Neural cell (in vitro differentiated cells): ENCODE measurements around the gene POU3F1. TPM values are rescaled to one million over a fixed set of nuclear protein-coding genes. Genes with fewer than 3 reads are reported as not detected.

Source experiments
- H2AFZ ChIP-seq: fragments of 200-600, 300-800 bp; sonication (generic), shearing (Covaris generic); 2 replicates; pipeline ENCODE4 v1.6.0; 2014; ENCODE audit warnings: low read depth, mild to moderate bottlenecking, antibody characterized with exemption, low read length, moderate library complexity
- H3F3A ChIP-seq: fragments of 200-600 bp; shearing (Covaris generic); 2 replicates; pipeline ENCODE4 v1.6.1; 2016; ENCODE audit warnings: mild to moderate bottlenecking, moderate library complexity, mixed read lengths, antibody characterized with exemption, low read length; ENCODE audit not compliant: insufficient read depth, poor library complexity, severe bottlenecking
- H3K27ac ChIP-seq: fragments of 200-600, 300-800 bp; sonication (generic), shearing (Covaris generic); 2 replicates; pipeline ENCODE4 v1.5.1; 2014; ENCODE audit warnings: mild to moderate bottlenecking, low read length, moderate library complexity
- H3K27me3 ChIP-seq: fragments of 300-800, 200-600 bp; sonication (generic), shearing (Covaris generic); 2 replicates; pipeline ENCODE4 v1.6.0; 2014; ENCODE audit warnings: mild to moderate bottlenecking, low read depth, low read length, moderate library complexity; ENCODE audit not compliant: insufficient read depth
- H3K36me3 ChIP-seq: fragments of 300-800, 200-600 bp; sonication (generic), shearing (Covaris generic); 2 replicates; pipeline ENCODE4 v1.5.1; 2014; ENCODE audit warnings: mild to moderate bottlenecking, antibody characterized with exemption, low read length, moderate library complexity; ENCODE audit not compliant: insufficient read depth
- H3K4me2 ChIP-seq: fragments of 300-800, 200-600 bp; sonication (generic), shearing (Covaris generic); 2 replicates; pipeline ENCODE4 v1.6.0; 2014; ENCODE audit warnings: mild to moderate bottlenecking, low read length
- H3K4me3 ChIP-seq: fragments of 300-800, 200-600 bp; sonication (generic), shearing (Covaris generic); 2 replicates; pipeline ENCODE4 v1.5.1; 2014; ENCODE audit warnings: mild to moderate bottlenecking, low read length, moderate library complexity
- H3K79me2 ChIP-seq: fragments of 200-600 bp; shearing (Covaris generic); replicated peaks from 2 replicates; pipeline ENCODE4 v1.6.0; 2014; ENCODE audit warnings: mild to moderate bottlenecking, low read length, moderate library complexity; ENCODE audit not compliant: insufficient read depth
- H3K9ac ChIP-seq: fragments of 300-800, 200-600 bp; sonication (generic), shearing (Covaris generic); 2 replicates; pipeline ENCODE4 v1.6.1; 2016; ENCODE audit warnings: mild to moderate bottlenecking, low read length, mixed read lengths
- H3K9me2 ChIP-seq: fragments of 200-600 bp; shearing (Covaris generic); 2 replicates; pipeline ENCODE4 v1.6.1; 2016; ENCODE audit warnings: mild to moderate bottlenecking, low read length, mixed read lengths; ENCODE audit not compliant: insufficient read depth
- H3K9me3 ChIP-seq: fragments of 200-600, 300-800 bp; sonication (generic), shearing (Covaris generic); 2 replicates; pipeline ENCODE4 v1.6.1; 2016; ENCODE audit warnings: mild to moderate bottlenecking, mixed run types, low read length, moderate library complexity, mixed read lengths
- H4K20me1 ChIP-seq: fragments of 200-600 bp; shearing (Covaris generic); 2 replicates; pipeline ENCODE4 v1.6.1; 2016; ENCODE audit warnings: mild to moderate bottlenecking, mixed run types; ENCODE audit not compliant: insufficient read depth
- CTCF ChIP-seq: fragments of 450-650 bp; IDR thresholded peaks from 2 replicates; pipeline ENCODE4 v1.5.1; 2014; ENCODE audit warnings: antibody characterized with exemption, mild to moderate bottlenecking, moderate library complexity; ENCODE audit not compliant: poor library complexity, severe bottlenecking
- EP300 ChIP-seq: fragments of 450-650 bp; conservative IDR thresholded peaks from 2 replicates; pipeline ENCODE4 v1.6.1; 2014; ENCODE audit warnings: antibody characterized with exemption, mild to moderate bottlenecking, moderate library complexity; ENCODE audit not compliant: poor library complexity, severe bottlenecking
- EZH2 ChIP-seq: fragments of 200-600, 300-800 bp; shearing (Covaris generic), sonication (generic); IDR thresholded peaks from 2 replicates; pipeline ENCODE4 v1.6.1; 2014; ENCODE audit warnings: antibody characterized with exemption, low read length, borderline replicate concordance, mild to moderate bottlenecking; ENCODE audit not compliant: insufficient read depth, poor library complexity, severe bottlenecking
- MXI1 ChIP-seq: fragments of 450-650 bp; conservative IDR thresholded peaks from 2 replicates; pipeline ENCODE4 v1.6.1; 2014; ENCODE audit warnings: antibody characterized with exemption, mild to moderate bottlenecking; ENCODE audit not compliant: poor library complexity, severe bottlenecking
- RAD21 ChIP-seq: fragments of 450-650 bp; conservative IDR thresholded peaks from 2 replicates; pipeline ENCODE4 v1.6.1; 2014; ENCODE audit warnings: antibody characterized with exemption, mild to moderate bottlenecking, moderate library complexity
- REST ChIP-seq: IDR thresholded peaks from 2 replicates; pipeline ENCODE4 v1.6.1; 2012; ENCODE audit warnings: borderline replicate concordance
- SMC3 ChIP-seq: fragments of 450-650 bp; conservative IDR thresholded peaks from 2 replicates; pipeline ENCODE4 v1.6.1; 2014; ENCODE audit warnings: antibody characterized with exemption, mild to moderate bottlenecking, moderate library complexity; ENCODE audit not compliant: poor library complexity
- TAF1 ChIP-seq: IDR thresholded peaks from 2 replicates; pipeline ENCODE4 v1.6.1; 2012; ENCODE audit warnings: low read depth
- polyA plus RNA-seq: library from polyadenylated mRNA; depleted of rRNA; stranded (reverse); fragments of >200 nt; gene quantifications from 2 replicates; pipeline ENCODE4 v1.2.3, GENCODE V29; 2014

POU3F1 gene
- polyA plus RNA-seq, 1 donor from 2014 or later = 3.1 TPM

DNA sequence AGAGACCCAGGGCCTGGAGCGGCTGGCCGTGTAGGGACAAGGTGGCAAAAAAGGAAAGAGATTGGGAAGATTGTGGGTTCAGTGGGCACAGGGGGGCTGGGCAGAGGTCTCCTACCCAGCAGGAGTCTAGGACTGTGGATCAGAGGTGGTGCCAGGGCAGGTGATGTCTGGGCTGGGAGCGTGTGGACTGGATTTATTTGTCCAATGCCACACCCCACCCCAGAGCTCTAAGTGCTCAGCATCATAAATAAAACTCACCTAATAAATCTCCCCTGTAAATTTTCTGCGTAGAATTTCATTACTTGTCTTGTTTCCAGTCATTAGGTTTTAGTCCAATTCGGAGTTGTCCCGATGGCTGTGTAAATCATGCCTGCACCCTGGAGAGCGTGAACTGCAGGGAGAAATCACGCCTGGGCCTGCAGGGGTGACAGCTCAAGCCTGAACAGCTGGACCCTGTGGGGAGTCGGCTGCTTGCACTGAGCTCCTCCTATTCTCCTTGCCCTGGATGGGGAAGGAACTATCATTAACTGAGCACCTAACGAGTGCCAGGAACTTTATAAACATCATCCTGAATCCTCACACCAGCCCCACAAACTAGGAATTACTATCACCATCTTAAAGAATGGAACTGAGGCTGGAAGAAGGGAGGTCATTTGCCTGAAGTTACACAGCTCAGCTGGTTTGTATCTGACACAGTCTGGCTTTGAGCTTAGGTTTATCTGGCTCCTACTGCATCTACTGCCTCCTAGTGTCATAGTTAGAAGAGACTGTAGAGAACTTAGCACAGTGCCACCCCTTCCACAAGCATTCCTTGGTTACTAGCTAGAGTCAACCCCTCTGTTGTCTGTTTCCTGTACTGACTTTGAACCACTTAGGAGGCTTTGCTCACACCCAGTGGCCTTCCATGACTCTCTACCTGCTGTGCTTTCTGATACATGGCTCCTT is 25.0 kb upstream of the POU3F1 start:
- no peaks in the 10 kb centered on the region for H3K36me3 ChIP-seq
- no peaks in the 10 kb centered on the region for H3K79me2 ChIP-seq
- no peak overlapping the region for H3K27ac ChIP-seq
- H2AFZ ChIP-seq = no peak overlapping the region
- H3K4me2 ChIP-seq = no peak overlapping the region
- no peaks in the 10 kb centered on the region for H4K20me1 ChIP-seq
- no peak overlapping the region for H3K9ac ChIP-seq
- H3K9me2 ChIP-seq = no peaks in the 10 kb centered on the region
- no peak overlapping the region for H3K4me3 ChIP-seq
- no peaks in the 10 kb centered on the region for H3F3A ChIP-seq
- no peaks in the 10 kb centered on the region for H3K9me3 ChIP-seq
- no peaks in the 10 kb centered on the region for H3K27me3 ChIP-seq
- TF ChIP-seq CTCF (no peak), MXI1 (no peak), RAD21 (no peak), REST (no peak), SMC3 (no peak), TAF1 (no peak), EZH2 (no peak), EP300 (no peak)

DNA sequence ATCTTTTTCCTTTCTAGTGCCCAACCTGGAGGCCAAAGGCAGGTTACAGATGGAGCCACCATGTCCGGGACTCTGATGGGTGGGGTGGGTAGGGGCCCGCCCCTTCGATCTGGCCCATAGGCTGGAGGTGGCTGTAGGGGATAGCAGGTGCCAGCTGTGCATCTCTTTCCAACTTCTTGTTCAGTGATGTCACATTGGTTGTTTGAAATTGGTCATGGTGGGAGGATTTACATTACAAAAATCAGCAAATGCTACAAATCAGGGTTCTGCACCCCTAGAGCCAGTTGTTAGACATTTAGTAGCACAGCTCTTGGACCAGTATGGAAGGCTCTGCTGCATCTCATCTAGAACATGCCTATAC is 22.4 kb upstream of the POU3F1 start:
- Histone ChIP-seq H3K79me2 (no peaks in the 10 kb centered on the region), H3K27me3 (no peaks in the 10 kb centered on the region), H3K9ac (no peak overlapping the region), H2AFZ (no peak overlapping the region), H4K20me1 (no peaks in the 10 kb centered on the region), H3F3A (no peaks in the 10 kb centered on the region), H3K36me3 (no peaks in the 10 kb centered on the region), H3K4me2 (no peak overlapping the region), H3K9me3 (no peaks in the 10 kb centered on the region), H3K4me3 (no peak overlapping the region), H3K9me2 (no peaks in the 10 kb centered on the region), H3K27ac (no peak overlapping the region)
- TF ChIP-seq EZH2 = no peak
- TF ChIP-seq TAF1 = no peak
